Renal cortex interstitium (tissue), 11 donors: ENCODE measurements around the gene PLA2G6. TPM values are rescaled to one million over a fixed set of nuclear protein-coding genes. Genes with fewer than 3 reads are reported as not detected.
"Not testable (repeated sequence)": the region's sequence is repeated elsewhere in the genome, so short reads cannot be mapped to it uniquely, and the experiment has no call there.

Experiments
- DNase-seq, 11 donors: peaks; one replicate each; pipeline ENCODE4 v3.0.0-alpha.2; 2013; ENCODE audit warnings: low read depth in 9 of 11, low spot score in 4 of 11; ENCODE audit errors: extremely low read depth in 1 of 11
- polyA plus RNA-seq, 3 donors: library from polyadenylated mRNA; unstranded; fragments of 120-200 nt; gene quantifications; one replicate each; pipeline ENCODE4 v1.2.1, GENCODE V29; 2013; ENCODE audit not compliant: insufficient read length in 3 of 3

Gene PLA2G6
- polyA plus RNA-seq, 3 donors: 41.5 to 81.8 (median 44.7) TPM

GRCh38 chr22:38080850-38081635 lies 100.6 kb downstream of the PLA2G6 start:
- DNase-seq: peak in 2 of 11 donors; percentile 20 to 42

DNA sequence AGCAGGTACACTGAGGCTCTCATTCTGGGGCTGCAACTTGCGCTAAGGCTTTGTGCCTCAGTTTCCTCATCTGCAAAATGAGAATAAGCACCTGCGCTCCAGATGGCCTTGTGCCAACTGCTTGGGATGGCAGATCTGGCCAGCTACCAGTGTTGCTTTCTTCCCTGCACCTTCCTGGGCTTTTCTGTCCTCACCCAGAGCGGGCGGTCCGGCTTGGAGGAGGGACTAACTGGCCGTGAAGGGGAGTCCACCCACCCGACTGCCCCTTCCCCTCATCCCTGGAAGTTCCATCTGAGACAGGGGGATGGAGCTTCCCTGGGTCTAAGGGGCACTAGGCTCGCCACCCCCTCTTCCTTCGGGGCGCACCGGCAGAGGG lies 101.2 kb downstream of the PLA2G6 start:
- no peak for DNase-seq

- no peak for DNase-seq
Observed at GRCh38 chr22:38079804-38080203, 101.8 kb downstream of the PLA2G6 start.

DNA sequence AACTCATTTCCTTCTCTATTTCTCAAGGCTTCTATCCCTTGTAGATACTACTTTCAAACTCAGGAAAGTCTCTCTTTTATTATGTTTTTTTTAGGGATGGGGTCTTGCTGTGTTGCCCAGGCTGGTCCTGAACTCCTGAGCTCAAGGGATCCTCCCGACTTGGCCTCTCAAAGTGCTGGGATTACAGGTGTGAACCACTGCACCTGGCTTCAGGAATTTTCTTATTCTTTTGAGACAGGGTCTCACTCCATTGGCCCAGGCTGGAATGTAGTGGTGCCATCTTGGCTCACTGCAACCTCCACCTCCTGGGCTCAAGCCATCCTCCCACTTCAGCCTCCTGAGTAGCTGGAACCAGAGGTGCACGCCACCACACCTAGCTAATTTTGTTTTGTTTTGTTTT lies 102.4 kb downstream of the PLA2G6 start:
- DNase-seq: not testable (repeated sequence)

DNA sequence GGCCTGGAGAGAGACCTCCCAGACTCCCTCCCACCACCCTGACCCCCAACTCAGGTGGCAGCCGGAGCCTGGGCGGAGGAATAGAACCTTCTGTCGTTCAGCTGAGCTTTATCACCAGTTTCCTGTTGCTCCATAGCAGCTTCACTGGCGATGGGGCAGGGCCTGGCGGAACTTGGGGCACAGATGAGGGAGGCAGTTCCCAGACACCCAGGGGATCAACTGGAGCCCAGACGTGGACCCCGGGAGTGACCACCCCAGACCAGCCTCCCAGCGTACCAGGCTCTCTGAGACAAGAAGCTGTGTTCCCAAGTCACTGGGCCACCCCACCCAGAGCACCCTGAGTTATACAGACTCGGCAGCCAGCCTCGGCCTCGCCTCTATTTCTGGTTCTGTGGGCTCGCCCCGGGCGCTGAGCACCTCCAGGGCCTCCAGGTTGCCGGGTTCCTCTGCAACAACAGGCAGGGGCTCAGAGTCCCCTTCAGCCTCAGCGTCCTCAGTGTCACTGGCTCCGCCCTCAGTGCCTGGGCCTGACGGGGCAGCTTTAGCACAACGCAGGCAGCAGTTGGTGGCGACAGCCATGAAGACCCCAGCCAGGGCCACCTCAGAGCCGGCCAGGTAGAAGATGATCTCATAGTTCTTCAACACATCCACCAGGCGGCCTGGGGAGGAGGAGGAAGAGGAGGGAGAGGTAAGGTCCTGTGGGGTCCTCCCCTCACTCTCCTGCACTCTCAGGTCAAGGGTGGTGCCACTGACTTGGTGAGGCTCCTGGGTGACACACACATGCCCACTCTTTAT lies 103.4 kb downstream of the PLA2G6 start:
- DNase-seq: no peak

DNA sequence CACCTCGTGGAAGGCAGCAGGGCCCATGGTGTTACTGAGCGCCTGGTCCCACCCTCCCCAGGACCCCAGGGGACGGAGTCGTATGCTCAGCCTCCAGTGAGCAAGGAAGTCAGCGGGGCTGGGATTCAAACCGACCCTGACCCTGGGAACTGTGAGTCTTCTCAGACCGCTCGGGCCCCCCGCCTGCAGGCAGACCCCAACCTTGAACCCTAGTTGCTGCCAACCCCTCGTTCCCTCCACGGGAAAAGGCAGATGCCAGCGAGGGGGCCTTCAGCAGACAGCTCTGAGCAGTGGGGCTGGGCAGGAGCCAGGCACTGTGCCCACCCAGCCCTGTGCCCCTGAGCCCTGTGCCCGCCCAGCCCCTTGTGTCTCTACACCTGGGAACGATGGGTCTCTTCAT lies 104.0 kb downstream of the PLA2G6 start:
- DNase-seq: no peak

- DNase-seq: no peak
Observed at GRCh38 chr22:38077096-38077495, 104.5 kb downstream of the PLA2G6 start.

DNA sequence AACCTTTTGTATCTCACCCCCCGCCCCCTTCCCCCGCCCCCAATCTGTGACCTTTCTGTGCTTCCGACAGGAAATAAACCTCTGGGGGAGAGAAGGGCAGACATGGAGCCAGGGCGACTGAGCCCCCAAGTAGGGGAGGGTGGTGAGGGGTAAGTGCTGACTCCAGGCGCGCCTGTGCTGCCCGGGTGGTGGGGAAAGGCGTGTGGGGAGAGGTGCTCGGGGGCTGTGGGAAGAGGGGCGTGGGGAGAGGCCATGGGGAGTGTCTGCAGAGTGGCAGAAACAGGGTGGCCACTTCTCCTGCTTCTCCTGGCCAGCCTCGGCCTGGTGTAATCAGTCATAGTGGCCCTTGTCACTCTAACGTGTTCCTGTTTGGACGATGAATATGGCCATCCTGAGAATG lies 105.7 kb downstream of the PLA2G6 start:
- DNase-seq: no peak

GRCh38 chr22:38075105-38075825 lies 106.4 kb downstream of the PLA2G6 start:
- DNase-seq: no peak

GRCh38 chr22:38074181-38075104 lies 107.2 kb downstream of the PLA2G6 start:
- peak in 1 of 11 donors; percentile 30 for DNase-seq

DNA sequence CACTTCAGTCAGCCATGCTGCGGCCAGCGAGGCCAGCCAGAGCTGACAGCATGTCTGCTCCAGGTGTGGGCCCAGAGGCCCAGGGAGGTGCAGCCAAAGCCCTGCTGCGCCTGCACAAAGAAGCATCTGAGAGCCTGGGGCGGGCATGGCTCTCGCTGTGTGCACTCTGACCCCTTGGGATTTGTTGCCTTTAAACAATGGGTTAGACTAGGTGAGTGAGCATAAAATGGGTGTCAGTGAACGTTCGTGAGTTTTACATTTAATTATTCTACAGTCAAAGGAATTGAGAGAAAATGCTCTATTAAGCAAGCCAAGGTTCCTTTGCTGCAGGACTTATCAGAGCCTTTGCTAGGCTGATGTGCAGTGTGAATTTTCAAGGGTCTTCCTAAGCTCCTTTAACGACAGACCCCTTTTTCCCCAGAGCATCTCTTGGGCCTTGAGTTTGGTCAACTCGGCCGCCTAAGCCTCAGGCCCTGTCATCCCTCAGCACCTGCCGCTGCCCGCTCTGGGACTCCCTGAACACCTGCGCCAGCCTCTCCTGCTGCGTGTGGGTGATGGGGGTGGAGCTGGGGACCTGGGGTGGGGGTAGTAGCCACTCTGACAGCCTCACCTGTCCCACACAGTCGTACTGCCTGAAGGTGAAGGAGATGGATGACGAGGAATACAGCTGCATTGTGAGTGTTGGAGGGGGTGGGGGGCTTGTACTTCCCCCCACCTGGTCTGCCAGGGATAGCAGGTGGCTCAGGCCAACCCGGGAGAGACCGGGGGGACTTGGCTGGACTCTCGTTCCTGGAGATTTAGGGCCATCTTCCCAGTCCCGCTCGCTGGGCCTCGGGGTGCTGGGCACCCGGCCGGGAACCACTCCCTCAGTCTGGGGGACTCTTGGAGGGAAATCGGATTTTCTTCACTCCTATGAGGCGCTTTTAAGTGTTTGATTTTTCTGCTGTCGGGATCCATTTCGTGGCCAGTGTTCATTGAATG lies 108.2 kb downstream of the PLA2G6 start:
- no peak for DNase-seq

DNA sequence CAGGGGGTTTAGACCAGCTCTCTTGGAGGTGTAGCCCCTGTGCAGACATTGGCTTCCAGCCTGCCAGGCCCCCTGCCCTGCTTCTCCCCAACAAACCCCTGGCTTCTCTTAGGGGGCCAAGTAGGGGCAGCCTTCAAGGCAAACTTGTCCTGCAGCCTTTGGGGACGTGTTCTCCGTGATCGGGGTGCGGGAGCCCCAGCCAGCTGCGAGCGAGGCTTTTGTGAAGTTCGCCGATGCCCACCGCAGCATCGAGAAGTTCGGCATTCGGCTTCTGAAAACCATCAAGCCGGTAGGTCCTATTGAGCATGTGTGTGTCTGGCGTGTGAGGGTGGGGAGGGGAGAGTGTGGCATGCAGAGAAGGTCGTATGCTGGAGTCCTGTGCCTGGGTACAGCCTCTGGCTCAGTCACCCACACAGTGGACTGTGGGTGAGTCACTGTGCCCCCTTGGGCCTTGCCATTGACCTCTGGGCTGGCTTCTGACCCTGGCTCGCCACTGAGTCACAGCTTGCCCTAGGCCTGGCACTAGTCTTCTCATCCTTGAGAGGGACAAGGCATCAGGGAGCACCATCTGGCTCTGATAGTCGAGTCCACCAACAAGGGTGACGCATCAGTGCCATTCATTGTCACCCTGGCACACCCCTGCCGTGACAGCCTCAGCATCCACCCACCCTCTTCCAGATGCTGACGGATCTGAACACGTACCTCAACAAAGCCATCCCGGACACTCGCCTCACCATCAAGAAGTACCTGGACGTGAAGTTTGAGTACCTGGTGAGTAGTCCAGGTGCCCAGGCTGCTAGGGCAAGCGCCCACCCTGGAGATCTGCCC lies 109.1 kb downstream of the PLA2G6 start:
- DNase-seq: no peak

DNA sequence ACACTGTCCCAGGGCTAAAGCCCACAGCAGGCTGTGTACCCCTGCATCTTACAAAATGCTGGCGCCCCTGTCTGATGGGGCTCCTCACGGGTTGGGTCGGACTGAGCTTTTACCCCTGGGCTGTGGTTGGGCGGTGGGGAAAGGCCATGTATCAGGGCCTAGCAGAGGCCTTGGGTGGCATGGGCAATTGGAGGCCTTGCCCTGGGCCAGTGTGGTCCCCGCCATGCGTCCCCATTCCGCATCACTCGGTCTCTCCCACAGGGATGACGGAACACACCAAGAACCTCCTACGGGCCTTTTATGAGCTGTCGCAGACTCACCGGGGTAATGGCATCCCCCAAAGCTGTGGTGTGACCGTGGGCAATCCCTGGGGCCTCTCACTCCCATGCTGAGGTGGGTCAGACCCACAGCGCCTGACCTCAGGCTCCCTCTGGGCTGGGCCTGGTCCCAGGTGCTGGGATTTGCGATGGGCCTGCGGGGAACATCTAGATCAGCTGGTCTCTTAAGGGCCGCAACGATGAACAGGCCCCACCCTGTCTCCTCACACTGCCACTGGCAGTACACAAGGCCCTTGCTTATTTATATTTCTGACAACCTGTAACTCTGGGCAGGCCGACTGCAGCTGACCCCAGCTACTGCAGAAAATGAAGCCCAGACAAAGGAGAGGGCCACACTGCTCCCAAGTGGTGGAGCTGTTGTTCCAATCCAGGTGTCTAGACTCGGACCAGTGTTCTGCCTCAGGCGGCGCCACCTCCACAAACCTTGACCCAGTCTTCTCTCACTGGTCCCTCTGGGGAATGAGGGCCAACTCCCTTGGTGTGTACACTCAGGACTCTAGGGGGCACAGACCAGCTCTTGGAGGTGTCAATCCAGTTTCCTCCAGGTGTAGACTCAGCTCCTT lies 110.0 kb downstream of the PLA2G6 start:
- no peak for DNase-seq

GRCh38 chr22:38070250-38070921 lies 111.2 kb downstream of the PLA2G6 start:
- no peak for DNase-seq
